Gastroesophageal sphincter (tissue), 4 donors: ENCODE measurements around the gene ZBTB40. TPM values are rescaled to one million over a fixed set of nuclear protein-coding genes. Genes with fewer than 3 reads are reported as not detected.

Source experiments
- ATAC-seq: fragments of 150-250 bp; one replicate; pipeline ENCODE4 v1.9.1; 2016; ENCODE audit warnings: mild to moderate bottlenecking, moderate library complexity
- H3K27ac ChIP-seq, 4 donors: fragments of 200-600 bp; sonication (generic) in 3 of 4; 1 replicate in 3 of 4; 2 replicates in 1 of 4; pipeline ENCODE4 v1.5.1; 2016 to 2019
- H3K27me3 ChIP-seq: fragments of 200-600 bp; sonication (generic); one replicate; pipeline ENCODE4 v1.5.1; 2019
- H3K36me3 ChIP-seq, 2 donors: fragments of 200-600 bp; sonication (generic); one replicate each; pipeline ENCODE4 v1.5.1; 2019; ENCODE audit warnings: control low read depth in 1 of 2
- H3K4me1 ChIP-seq, 3 donors: fragments of 200-600 bp; sonication (generic); 1 replicate in 2 of 3; 2 replicates in 1 of 3; pipeline ENCODE4 v1.5.1; 2016 to 2019; ENCODE audit warnings: control low read depth in 2 of 3
- H3K4me3 ChIP-seq, 2 donors: fragments of 200-600 bp; sonication (generic); one replicate each; pipeline ENCODE4 v1.5.1; 2019; ENCODE audit warnings: mild to moderate bottlenecking in 1 of 2, moderate library complexity in 1 of 2
- H3K9me3 ChIP-seq, 3 donors: fragments of 200-600 bp; sonication (generic); one replicate each; pipeline ENCODE4 v1.5.1; 2017 to 2019; ENCODE audit warnings: control low read depth in 2 of 3
- CTCF ChIP-seq, 4 experiments: fragments of 200-600 bp in 2 of 4; fragments of 450-650 bp in 2 of 4; sonication (generic) in 1 of 4; IDR thresholded peaks; one replicate each; pipeline ENCODE4 v1.5.1; 2017 to 2019; ENCODE audit warnings: antibody characterized with exemption in 4 of 4, mild to moderate bottlenecking in 2 of 4, moderate library complexity in 2 of 4
- EP300 ChIP-seq: sonication (generic); formaldehyde crosslinking; IDR thresholded peaks from one replicate; pipeline ENCODE4 v1.6.1; 2017; ENCODE audit warnings: antibody characterized with exemption, mild to moderate bottlenecking
- POLR2A ChIP-seq, 2 donors: fragments of 450-650 bp; IDR thresholded peaks; one replicate each; pipeline ENCODE4 v1.6.1; 2017; ENCODE audit warnings: antibody characterized with exemption in 2 of 2, mild to moderate bottlenecking in 2 of 2, moderate library complexity in 1 of 2
- POLR2AphosphoS5 ChIP-seq: sonication (generic); formaldehyde crosslinking; IDR thresholded peaks from one replicate; pipeline ENCODE4 v1.6.1; 2017; ENCODE audit warnings: antibody characterized with exemption
- WGBS, 2 donors: methylation state at CpG; one replicate each; pipeline ENCODE4 v1.1.5; 2018; ENCODE audit warnings: low coverage in 1 of 2; 5-methylcytosine and 5-hydroxymethylcytosine counted together
- total RNA-seq, 4 donors: library from RNA; depleted of rRNA; stranded (reverse); fragments of >200 nt; gene quantifications; one replicate each; pipeline ENCODE4 v1.1.0, GENCODE V29; 2016

ZBTB40 gene
- total RNA-seq, 4 donors from 2014 or later, result 13.8 to 28.2 (median 18.4) TPM

- Histone ChIP-seq H3K4me3 (no peak overlapping the region), H3K27ac (no peak overlapping the region)
- no peak for ATAC-seq
Observed at GRCh38 chr1:22465015-22465565, 13.4 kb downstream of the ZBTB40 start.

GRCh38 chr1:22465671-22466070 is 14.0 kb downstream of the ZBTB40 start:
- H3K27ac ChIP-seq, result no peak overlapping the region
- H3K4me1 ChIP-seq, result peaks cover 0 to 13% (median 0%) of the 10 kb centered on the region in 3 donors
- no peaks in the 10 kb centered on the region for H3K27me3 ChIP-seq
- no peak for ATAC-seq
- WGBS, 2 donors, result 82% methylated on average over 1 of the region's 2 CpGs; no CpG with 5 or more reads in 1 of the 2 donors
- no peak for TF ChIP-seq CTCF (IDR thresholded peaks at IDR 0.05)
- TF ChIP-seq EP300, result no peak
- TF ChIP-seq POLR2AphosphoS5, result no peak
- no peak for TF ChIP-seq POLR2A (IDR thresholded peaks at IDR 0.05)
- H3K36me3 ChIP-seq, result no peaks in the 10 kb centered on the region
- peaks cover 0 to 3% (median 0%) of the 10 kb centered on the region in 3 donors for H3K9me3 ChIP-seq
- no peak overlapping the region for H3K4me3 ChIP-seq

More at GRCh38 chr1:22465015-22465565, 13.4 kb downstream of the ZBTB40 start:
- H3K27me3 ChIP-seq, result no peaks in the 10 kb centered on the region
- peaks cover 0 to 3% (median 0%) of the 10 kb centered on the region in 3 donors for H3K9me3 ChIP-seq
- no peak for TF ChIP-seq POLR2AphosphoS5
- TF ChIP-seq CTCF (IDR thresholded peaks at IDR 0.05), result no peak
- TF ChIP-seq POLR2A (IDR thresholded peaks at IDR 0.05), result no peak
- TF ChIP-seq EP300, result no peak
- WGBS, 2 donors, result no CpG with 5 or more reads among the region's 9 CpGs
- H3K4me1 ChIP-seq, result peaks cover 0 to 7% (median 0%) of the 10 kb centered on the region in 3 donors
- H3K36me3 ChIP-seq, result no peaks in the 10 kb centered on the region

GRCh38 chr1:22470227-22470626 is 18.6 kb downstream of the ZBTB40 start:
- H3K4me1 ChIP-seq, result peaks cover 0 to 37% (median 0%) of the 10 kb centered on the region in 3 donors
- no peak for TF ChIP-seq CTCF (IDR thresholded peaks at IDR 0.05)
- no peak for TF ChIP-seq POLR2AphosphoS5
- TF ChIP-seq POLR2A (IDR thresholded peaks at IDR 0.05), result no peak
- no peak for TF ChIP-seq EP300

GRCh38 chr1:22471078-22471477 is 19.4 kb downstream of the ZBTB40 start:
- Histone ChIP-seq H3K4me1 (peaks cover 0 to 37% (median 0%) of the 10 kb centered on the region in 3 donors), H3K27me3 (no peaks in the 10 kb centered on the region), H3K4me3 (no peak overlapping the region), H3K9me3 (no peaks in the 10 kb centered on the region), H3K36me3 (no peaks in the 10 kb centered on the region), H3K27ac (no peak overlapping the region)
- TF ChIP-seq POLR2A (IDR thresholded peaks at IDR 0.05) (no peak), POLR2AphosphoS5 (no peak), EP300 (no peak)
- peak; percentile 55 for ATAC-seq
- 10 to 57% methylated on average over 1 to 2 of the region's 2 CpGs for WGBS, 2 donors

More at GRCh38 chr1:22470227-22470626, 18.6 kb downstream of the ZBTB40 start:
- no peaks in the 10 kb centered on the region for H3K27me3 ChIP-seq
- H3K36me3 ChIP-seq, result no peaks in the 10 kb centered on the region
- H3K9me3 ChIP-seq, result peaks cover 0 to 1% (median 0%) of the 10 kb centered on the region in 3 donors
- no peak overlapping the region for H3K27ac ChIP-seq
- ATAC-seq, result no peak
- WGBS, 2 donors, result 71 to 78% methylated on average over 3 to 4 of the region's 4 CpGs
- no peak overlapping the region for H3K4me3 ChIP-seq

GRCh38 chr1:22471610-22472009 is 20.0 kb downstream of the ZBTB40 start:
- TF ChIP-seq POLR2AphosphoS5 (no peak), CTCF (IDR thresholded peaks at IDR 0.05) (no peak)
- H3K36me3 ChIP-seq, result no peaks in the 10 kb centered on the region
- no peak overlapping the region for H3K4me3 ChIP-seq
- WGBS, 2 donors, result 70 to 88% methylated on average over 2 to 5 of the region's 7 CpGs
- no peak overlapping the region for H3K27ac ChIP-seq
- no peaks in the 10 kb centered on the region for H3K27me3 ChIP-seq
- H3K4me1 ChIP-seq, result peaks cover 0 to 37% (median 0%) of the 10 kb centered on the region in 3 donors
- no peaks in the 10 kb centered on the region for H3K9me3 ChIP-seq
- no peak for ATAC-seq
